H4 (cell line): ENCODE measurements around the gene PFKL. TPM values are rescaled to one million over a fixed set of nuclear protein-coding genes. Genes with fewer than 3 reads are reported as not detected.

Source experiments
- DNase-seq: peaks from one replicate; pipeline ENCODE4 v3.0.0-alpha.2; 2015; ENCODE audit warnings: low spot score
- total RNA-seq: library from RNA; depleted of rRNA; stranded (reverse); fragments of >200 nt; shearing (Covaris generic); gene quantifications from 2 replicates; pipeline ENCODE4 v1.2.3, GENCODE V29; 2014

Gene PFKL
- total RNA-seq, 1 experiment from 2014 or later: 51.0 TPM

DNA sequence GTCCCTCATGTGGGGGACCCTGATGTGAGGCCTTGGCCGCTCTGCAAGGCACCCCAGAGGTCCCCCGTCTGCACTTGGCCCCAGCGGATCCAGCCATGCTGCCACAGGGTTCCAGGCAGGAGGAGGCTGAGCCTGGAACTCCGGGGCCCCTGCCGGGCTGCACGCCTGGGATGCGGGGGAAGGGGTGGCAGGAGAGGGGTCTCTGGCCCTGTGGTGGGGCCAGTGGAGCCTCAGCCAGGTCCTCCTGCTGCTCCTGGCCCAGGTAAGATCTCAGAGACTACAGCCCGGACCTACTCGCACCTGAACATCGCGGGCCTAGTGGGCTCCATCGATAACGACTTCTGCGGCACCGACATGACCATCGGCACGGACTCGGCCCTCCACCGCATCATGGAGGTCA lies 12.9 kb downstream of the PFKL start:
- DNase-seq: no peak

GRCh38 chr21:44313451-44313850 lies 13.6 kb downstream of the PFKL start:
- DNase-seq: no peak

DNA sequence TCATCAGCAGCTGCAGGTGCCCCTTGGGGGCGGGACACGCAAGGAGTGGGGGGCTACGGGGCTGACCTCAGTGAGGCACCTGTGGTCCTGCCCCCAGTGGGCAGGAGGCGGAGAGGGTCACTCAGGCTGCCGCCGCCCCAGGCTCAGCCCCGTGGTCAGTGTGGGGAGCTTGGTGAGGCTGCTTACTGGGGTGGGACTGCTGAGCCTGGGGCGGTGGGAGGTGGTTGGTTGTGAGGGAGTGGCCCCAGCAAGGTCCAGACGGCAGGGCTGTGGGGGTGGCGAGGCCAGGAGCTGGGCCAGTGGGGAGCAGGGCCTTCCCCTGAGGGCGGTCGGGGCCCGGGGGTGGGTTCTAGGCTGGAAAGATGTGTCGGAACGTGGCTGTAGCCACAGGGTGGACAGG lies 14.3 kb downstream of the PFKL start:
- DNase-seq: no peak

GRCh38 chr21:44314561-44314960 lies 14.7 kb downstream of the PFKL start:
- DNase-seq: no peak

DNA sequence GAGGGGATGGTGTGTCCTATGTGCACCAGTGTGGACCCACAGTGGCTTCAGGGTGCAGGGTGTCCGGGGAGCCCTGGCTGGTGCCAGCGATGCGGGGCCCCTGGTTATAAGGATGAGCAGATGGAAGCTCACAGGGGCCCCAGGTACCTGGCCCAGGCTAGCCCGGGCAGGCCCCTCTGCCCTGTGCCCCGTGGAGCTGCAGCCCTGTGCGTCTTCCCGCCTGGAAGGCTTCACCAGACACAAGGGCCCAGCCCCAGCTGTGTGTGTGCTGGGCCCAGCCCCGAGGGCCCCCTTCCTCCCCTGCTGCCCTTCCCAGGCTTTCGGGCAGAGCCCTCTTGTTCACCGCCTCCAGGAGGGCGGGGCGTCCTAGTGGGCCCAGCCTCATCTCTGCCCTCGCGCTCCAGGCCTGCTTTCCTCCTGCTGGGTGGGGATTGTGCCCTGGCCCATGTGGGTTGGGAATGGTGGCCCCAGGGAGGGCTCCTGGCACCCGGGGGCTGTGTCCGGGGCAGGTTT lies 15.9 kb downstream of the PFKL start:
- no peak for DNase-seq

GRCh38 chr21:44316277-44316900 lies 16.5 kb downstream of the PFKL start:
- DNase-seq: no peak

GRCh38 chr21:44317241-44317782 lies 17.5 kb downstream of the PFKL start:
- no peak for DNase-seq

- DNase-seq: no peak
These were observed 18.0 kb downstream of the PFKL start for GRCh38 chr21:44317871-44318270.

DNA sequence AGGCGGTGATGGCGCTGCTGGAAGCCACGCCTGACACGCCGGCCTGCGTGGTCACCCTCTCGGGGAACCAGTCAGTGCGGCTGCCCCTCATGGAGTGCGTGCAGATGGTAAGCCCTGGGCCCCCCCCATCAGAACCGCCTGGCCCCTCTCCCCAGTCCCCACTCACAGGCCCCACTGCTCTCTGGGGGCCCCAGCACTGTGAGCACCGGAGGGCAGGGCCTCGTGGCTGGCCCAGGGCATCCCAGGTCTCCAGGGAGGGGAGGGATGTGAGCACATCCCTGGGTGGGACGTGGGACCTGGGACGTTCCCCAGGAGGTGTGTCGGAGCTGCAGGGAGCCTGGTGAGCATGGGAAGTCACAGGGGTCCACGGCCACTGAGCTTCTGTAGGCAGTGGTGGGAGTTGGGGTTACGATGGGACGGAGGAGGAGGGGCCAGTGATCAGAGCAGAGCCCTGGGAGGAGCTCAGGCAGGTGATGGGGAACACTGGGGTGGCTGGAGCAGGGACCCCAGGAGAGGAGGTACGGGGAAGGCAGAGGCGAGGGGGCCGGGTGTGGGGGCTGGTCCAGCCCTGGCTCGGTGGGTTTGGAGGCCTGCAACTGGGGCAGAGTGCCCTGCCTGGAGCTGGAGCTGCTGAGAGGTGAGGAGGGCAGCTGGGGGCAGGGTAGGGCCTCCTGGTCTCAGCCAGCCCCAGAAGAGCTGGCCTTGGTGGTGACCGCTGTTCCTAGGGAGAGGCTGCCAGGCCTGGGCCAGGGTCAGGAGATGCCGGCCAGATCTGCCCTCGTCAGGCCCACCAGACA lies 18.8 kb downstream of the PFKL start:
- DNase-seq: no peak

- no peak for DNase-seq
These were observed 19.7 kb downstream of the PFKL start for GRCh38 chr21:44319407-44320065.

GRCh38 chr21:44320847-44321246 lies 21.0 kb downstream of the PFKL start:
- no peak for DNase-seq

GRCh38 chr21:44321846-44322450 lies 22.1 kb downstream of the PFKL start:
- DNase-seq: no peak

DNA sequence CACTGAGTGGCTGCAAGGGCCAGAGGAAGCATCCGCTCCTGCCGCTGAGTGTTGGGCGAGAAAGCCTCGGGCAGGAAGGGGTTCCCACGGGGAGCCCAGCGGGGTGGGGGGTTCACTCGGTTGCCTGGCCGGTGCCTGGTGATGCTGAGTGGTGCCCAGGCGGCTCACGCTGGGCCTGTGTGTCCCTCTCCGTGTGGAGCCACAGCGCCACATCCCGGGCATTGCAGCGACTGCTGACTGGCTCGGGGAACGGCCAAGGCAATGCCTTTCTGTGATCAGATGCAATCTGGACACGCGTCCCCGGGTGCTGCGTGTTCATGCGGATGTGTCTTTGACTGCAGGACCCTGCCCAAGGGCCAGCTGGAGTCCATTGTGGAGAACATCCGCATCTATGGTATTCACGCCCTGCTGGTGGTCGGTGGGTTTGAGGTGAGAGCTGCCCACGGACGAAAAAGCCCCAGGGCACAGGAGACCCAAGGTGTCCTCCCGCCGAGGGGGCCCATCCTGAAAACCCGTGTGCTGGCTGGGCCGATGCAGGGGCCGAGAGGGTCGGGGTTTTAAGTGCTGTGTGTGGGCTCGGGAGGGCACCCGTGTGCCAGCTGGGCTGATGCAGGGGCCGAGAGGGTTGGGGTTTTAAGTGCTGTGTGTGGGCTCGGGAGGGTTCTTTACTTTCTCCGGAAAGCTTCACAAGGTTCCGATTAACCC lies 22.9 kb downstream of the PFKL start:
- no peak for DNase-seq

- no peak for DNase-seq
These were observed 23.7 kb downstream of the PFKL start for GRCh38 chr21:44323591-44323990.

GRCh38 chr21:44324106-44324853 lies 24.4 kb downstream of the PFKL start:
- DNase-seq: no peak

GRCh38 chr21:44324854-44325107 lies 24.9 kb downstream of the PFKL start:
- no peak for DNase-seq

GRCh38 chr21:44325386-44326271 lies 25.8 kb downstream of the PFKL start:
- no peak for DNase-seq

- DNase-seq: no peak
These were observed 26.4 kb downstream of the PFKL start for GRCh38 chr21:44326272-44326647.

DNA sequence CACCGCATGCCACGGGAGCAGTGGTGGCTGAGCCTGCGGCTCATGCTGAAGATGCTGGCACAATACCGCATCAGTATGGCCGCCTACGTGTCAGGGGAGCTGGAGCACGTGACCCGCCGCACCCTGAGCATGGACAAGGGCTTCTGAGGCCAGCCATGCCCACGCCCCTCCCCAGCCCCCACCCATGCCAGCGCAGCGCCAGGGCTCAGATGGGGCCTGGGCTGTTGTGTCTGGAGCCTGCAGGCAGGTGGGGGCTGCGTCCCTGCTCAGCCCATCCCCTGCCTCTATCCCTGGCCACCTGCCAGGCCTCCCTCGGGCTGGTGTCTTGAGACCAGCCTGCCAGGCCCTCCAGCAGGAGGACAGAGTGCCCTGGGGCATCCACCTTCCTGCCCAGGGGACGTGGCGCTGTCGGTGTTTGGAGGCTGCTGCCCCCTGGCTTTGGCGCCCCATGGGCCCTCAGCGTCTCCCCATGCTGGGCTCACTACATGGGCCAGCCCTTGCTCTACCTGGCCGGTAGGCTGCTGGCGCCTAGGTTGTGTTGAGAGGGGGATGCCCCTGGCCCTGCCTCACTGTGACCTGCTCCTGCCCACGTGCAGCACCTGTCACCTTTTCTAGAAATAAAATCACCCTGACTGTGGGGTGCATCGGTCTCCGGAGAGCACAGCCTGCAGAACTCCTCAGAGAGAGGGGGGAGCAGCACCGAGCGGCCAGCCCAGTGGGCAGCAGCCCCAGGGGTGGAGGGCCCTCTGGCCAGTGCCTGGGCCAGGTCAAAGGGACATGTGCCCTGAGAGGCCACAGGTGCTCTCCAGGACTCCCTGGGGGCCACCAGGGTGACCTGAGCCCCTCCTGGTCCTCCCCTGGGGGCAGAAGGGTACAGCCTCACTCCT lies 27.1 kb downstream of the PFKL start:
- no peak for DNase-seq
